ENCODE measurements around the gene WDR64.
A peak's percentile ranks its signal among the peaks of the same experiment; 100 is the strongest.
"Not testable (repeated sequence)": the region's sequence is repeated elsewhere in the genome, so short reads cannot be mapped to it uniquely, and the experiment has no call there.

The WDR64 gene

GRCh38 chr1:241813768-241814320 is 161.8 kb downstream of the WDR64 start:
- peak; percentile 59 for DNase-seq

GRCh38 chr1:241816008-241816407 is 163.9 kb downstream of the WDR64 start:
- no peak for DNase-seq

GRCh38 chr1:241817331-241817792 is 165.3 kb downstream of the WDR64 start:
- DNase-seq: peak; percentile 95

GRCh38 chr1:241817956-241818612 is 166.0 kb downstream of the WDR64 start:
- no peak for DNase-seq

GRCh38 chr1:241819340-241819866 is 167.3 kb downstream of the WDR64 start:
- no peak for DNase-seq

GRCh38 chr1:241821363-241821762 is 169.3 kb downstream of the WDR64 start:
- peak; percentile 79 for DNase-seq

GRCh38 chr1:241822846-241823245 is 170.8 kb downstream of the WDR64 start:
- DNase-seq: no peak

GRCh38 chr1:241823925-241824324 is 171.8 kb downstream of the WDR64 start:
- no peak for DNase-seq

GRCh38 chr1:241825581-241825980 is 173.5 kb downstream of the WDR64 start:
- no peak for DNase-seq

- DNase-seq: not testable (repeated sequence)
Measured at GRCh38 chr1:241826613-241827012, 174.5 kb downstream of the WDR64 start.

GRCh38 chr1:241827264-241827663 is 175.2 kb downstream of the WDR64 start:
- no peak for DNase-seq

- DNase-seq: no peak
Measured at GRCh38 chr1:241828463-241829021, 176.5 kb downstream of the WDR64 start.

- DNase-seq: no peak
Measured at GRCh38 chr1:241829468-241829867, 177.4 kb downstream of the WDR64 start.

- peak; percentile 72 for DNase-seq
Measured at GRCh38 chr1:241834733-241835377, 182.8 kb downstream of the WDR64 start.

GRCh38 chr1:241836941-241837340 is 184.9 kb downstream of the WDR64 start:
- DNase-seq: no peak

GRCh38 chr1:241837416-241837815 is 185.3 kb downstream of the WDR64 start:
- DNase-seq: no peak

GRCh38 chr1:241837901-241838300 is 185.8 kb downstream of the WDR64 start:
- DNase-seq: peak; percentile 96

GRCh38 chr1:241838897-241839296 is 186.8 kb downstream of the WDR64 start:
- DNase-seq: peak; percentile 50

- DNase-seq: no peak
Measured at GRCh38 chr1:241839369-241839979, 187.4 kb downstream of the WDR64 start.

GRCh38 chr1:241840164-241840563 is 188.1 kb downstream of the WDR64 start:
- no peak for DNase-seq

- no peak for DNase-seq
Measured at GRCh38 chr1:241841691-241842090, 189.6 kb downstream of the WDR64 start.

GRCh38 chr1:241842565-241842964 is 190.5 kb downstream of the WDR64 start:
- DNase-seq: peak; percentile 72

- DNase-seq: no peak
Measured at GRCh38 chr1:241844593-241844992, 192.5 kb downstream of the WDR64 start.
